HG03571 (cell line): ENCODE data around the gene DPF3.

Source experiments
- ATAC-seq: cut with Tn5 transposase; IDR thresholded peaks from one replicate; pipeline ENCODE4 v1.9.1; 2021; ENCODE audit not compliant: unreplicated experiment

DPF3 gene

GRCh38 chr14:72845196-72845595, 48.7 kb downstream of the DPF3 start:
- no peak for ATAC-seq

GRCh38 chr14:72844524-72844923, 49.4 kb downstream of the DPF3 start:
- no peak for ATAC-seq

DNA sequence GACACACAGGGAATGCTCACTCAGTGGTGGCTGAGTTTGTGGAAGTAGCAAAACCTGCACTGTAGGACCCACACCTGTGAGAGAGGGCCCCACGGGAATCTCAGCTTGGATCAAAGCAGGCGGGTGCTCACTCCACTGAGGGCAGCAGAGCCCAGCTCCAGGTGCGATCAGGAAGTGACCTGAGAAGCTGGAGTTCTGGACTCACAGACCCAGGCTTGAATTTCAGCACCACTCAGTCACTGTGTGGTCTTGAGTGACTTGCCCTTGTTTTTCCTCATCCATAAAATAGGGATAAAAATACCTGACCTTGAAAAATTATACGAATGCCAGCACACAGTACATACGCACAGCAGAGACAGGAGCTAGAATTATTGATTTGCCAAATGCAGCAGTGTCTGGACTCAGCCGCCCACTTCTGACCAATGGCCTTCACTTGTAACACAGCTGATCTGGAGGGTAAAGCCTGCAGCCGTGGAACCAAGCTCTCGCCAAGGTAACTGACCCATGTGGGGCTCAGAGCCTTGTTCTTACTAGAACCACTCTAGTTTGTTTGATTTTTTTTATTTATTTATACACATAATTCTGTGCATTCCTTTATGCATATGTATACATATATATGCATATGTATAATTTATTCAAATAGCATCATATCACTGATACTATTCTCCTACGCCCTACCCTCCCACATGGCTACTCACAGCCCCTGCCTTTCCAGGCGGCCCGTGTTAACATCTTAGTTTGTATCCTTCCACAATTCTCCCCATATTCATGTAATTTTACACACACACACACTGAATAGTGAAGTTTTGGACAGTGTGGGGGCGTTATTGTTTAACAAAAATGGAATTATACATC, 53.9 kb downstream of the DPF3 start:
- no peak for ATAC-seq

DNA sequence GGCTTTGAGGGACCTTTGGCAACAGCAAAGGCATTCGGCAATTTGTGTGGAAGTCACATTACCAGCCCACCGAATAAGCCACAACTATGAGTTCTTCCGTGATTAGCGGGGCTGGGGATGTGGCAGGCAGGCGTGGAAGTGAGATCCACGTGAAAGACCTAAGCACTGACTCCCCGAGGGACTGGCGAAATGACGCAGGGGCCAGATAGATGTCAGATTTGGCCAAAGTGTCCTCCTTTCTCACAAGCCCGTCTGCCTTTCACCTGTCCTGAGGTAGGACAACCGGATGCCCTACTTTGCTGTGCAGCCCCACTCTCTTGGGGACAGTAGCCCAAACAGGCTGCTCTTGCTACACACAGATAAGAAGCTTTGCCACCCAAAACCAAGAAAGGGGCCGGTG, 54.5 kb downstream of the DPF3 start:
- ATAC-seq, result no peak

DNA sequence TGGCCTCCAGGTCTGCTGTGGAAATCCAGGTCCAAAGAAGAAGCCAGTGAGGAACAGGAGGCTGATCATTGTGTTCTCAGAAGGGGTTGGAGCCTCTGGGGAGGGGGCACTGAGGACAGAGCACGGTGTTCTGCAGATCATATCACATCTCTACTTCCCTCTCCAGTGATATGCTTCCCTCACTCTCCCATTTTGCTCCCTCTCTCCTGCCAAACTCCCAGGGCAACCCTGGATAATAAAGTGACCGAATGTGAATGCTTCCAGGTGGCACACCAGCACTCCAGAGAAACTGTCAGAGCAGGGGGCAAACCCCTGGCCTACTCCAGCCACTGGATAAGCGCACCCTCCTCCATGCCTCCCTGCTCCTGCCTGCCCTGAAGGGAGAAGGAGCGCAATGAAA, 57.8 kb downstream of the DPF3 start:
- ATAC-seq, result no peak

DNA sequence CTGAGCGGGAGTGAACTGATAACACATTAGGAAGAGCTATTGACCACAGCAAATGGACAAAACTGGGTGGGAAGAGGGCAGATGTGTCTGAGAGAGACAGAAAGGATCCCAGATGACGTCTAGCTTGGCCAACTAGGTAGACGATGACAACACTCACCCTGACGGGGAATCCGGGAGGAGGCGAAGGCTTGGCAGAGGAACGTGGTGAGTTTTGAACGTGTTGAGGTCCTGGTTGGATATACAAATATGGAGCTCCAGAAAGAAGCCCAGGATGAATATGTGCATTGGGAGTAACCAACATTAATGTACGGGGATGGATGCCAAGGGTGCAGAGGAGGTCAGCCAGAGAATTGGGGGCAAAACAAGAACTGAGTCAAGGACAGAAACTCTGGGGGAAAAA, 60.7 kb downstream of the DPF3 start:
- ATAC-seq, result no peak

DNA sequence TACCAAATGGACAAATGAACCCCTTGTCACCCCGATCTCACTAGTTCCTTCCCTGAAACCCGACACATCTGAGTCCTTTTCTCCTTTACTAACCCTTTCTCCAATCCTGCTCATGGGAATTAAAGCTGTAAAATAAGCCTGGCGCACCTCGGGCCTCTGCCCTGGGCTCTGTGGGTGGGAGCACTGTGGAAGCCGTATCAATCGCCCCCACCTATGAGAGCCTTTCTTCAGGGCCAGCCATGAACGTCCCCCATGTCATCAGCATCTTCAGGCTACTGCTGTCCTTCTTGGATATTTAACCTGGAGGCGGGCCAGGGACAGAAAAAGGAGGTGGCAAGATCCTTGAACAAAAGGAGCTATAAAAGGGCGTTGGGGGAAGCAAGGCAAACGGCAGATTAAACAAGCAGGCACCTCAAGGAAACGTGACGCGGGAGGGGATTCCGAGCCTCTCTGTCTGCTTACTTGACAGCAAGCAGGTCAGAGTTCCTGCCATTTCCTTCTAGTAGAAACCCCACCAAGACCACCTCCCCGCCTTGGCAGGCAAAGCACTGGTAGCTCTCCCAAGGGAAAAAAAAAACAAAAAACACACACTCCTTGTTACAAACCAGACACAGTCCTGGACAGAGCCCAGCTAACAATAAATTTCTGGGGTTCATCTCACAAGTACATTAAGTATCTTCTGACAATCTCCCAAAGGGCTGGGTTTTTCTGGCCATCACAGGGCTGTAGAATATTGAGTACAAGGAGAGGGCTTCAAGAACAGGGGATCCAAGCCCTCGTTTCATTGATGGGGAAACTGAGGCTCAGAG, 62.9 kb downstream of the DPF3 start:
- ATAC-seq, result no peak

- ATAC-seq, result no peak
These were observed 63.5 kb downstream of the DPF3 start for GRCh38 chr14:72830356-72830755.

DNA sequence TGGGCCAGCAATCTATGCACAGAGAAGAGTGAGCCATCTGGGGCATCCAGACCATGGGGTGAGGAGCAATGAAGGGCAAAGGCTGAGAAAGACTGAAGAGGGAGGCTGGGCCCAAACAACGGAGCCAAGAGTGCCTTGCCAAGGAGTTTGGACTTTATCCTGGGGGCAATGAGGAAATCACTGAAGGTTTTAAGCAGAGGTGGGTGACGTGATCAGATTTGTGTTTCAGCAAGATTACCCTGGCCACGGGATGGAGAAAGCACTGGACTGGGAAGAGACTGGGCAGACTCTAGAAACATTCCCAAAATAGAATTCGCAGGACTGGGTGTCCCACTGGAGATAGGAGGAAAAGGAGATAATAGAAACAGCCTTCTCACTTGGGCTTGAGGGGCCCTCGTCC, 65.3 kb downstream of the DPF3 start:
- no peak for ATAC-seq

- ATAC-seq, result no peak
These were observed 67.9 kb downstream of the DPF3 start for GRCh38 chr14:72826039-72826438.

GRCh38 chr14:72825486-72825885, 68.4 kb downstream of the DPF3 start:
- no peak for ATAC-seq

DNA sequence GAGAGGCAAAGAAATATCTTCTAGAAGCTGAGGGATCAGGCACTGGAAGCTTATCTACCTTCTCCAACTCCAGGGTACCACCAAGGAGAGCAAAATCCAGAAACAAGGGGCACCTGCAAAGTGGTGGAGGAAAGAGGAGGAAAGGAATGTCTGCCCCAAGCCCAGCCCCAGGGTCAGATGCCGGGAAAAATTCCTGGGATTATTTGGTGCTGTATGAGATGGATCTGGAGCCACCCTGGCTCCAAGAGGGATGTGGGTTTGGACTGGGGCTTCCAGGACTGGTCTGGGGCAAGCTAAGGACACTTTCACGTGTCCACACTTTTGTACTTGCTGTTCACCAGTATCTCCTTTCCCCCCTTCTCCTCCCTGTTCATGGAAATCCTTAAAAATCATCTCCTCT, 69.8 kb downstream of the DPF3 start:
- ATAC-seq, result no peak

- ATAC-seq, result no peak
These were observed 70.8 kb downstream of the DPF3 start for GRCh38 chr14:72822946-72823611.

- no peak for ATAC-seq
These were observed 74.9 kb downstream of the DPF3 start for GRCh38 chr14:72818998-72819397.

GRCh38 chr14:72816287-72816686, 77.6 kb downstream of the DPF3 start:
- no peak for ATAC-seq

GRCh38 chr14:72815430-72815829, 78.5 kb downstream of the DPF3 start:
- no peak for ATAC-seq

DNA sequence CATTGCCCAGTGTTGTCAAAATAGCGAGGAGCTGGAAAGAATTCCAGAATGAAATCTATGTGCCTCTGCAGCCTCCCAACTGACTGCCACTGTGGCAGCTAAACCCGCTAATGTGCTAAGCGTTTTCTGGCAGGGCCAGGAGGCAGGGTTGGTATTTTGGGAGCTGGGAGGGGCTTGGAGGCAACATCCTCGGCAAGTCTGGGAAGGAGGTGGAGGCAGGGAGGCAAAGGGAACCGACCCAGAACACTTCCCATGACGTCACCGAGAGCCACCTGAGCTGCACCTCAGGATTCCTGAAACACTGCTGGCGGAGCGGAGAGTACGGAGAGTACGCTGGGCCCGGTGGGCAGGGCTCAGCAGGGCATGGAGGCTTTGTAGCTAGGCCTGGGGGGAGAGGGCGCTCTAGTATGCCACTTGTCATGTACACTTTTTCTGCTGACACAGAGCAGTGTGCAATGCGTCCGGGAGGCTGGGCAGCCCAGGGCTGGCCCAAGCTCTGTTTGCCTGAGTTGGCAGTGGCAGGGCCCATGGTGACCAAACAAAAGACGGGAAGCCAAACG, 81.5 kb downstream of the DPF3 start:
- no peak for ATAC-seq

DNA sequence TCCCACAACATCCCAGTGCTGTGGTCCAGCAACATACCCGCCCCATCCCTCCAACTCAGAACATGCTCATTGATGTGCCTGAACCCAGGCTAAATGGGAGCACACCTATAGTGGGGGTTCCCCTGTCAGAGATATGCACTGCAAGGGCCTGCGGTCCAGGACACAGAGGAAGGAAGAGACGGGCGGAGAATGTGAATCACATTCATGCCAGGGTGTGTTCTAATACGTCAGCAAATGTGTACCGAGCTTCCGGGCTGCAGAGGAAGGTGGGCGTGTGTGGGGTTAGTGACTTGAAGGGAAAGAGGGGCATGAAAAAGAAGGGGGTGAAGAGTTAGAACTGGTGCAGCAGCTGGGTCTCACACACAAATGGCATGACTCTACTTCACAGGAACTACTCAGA, 83.7 kb downstream of the DPF3 start:
- ATAC-seq, result no peak

GRCh38 chr14:72809063-72809462, 84.8 kb downstream of the DPF3 start:
- ATAC-seq, result no peak

DNA sequence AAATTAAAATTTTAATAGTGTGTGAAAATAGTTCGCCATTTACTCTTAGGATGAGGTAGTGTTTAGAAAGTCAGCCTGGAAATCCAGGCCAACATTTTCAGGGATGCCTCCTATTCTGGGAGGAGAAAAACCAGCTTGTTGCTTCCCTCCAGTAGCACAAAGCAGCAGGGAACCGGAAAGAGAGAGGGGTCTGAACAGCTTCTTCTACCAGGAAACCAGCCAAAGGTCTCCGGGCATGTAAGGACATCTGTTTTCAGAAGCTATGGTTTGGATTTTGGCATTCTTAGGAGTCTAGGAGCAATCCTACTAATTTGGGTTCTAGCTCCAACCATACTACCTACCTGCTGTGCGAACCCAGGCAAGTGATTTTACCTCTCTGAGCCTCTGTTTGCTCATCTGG, 85.3 kb downstream of the DPF3 start:
- ATAC-seq, result no peak

DNA sequence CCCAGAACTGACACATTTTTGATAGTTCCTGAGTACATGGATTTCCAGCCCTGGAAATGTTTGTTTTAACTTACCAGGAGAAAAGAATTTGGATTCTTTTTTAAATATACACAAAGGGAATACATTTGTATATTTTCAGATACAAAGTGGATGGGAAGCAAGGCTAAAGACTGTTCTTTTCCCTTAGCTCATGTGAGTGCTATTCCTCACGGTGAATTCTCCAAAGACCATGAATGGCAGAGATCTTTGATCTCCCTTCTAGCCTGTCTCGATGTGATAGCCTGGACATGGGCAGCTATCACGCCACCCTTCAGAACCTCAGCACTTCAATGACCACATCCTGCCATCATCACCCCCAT, 91.3 kb downstream of the DPF3 start:
- no peak for ATAC-seq
